HepG2 (cell line): ENCODE measurements around the gene CADPS2. TPM values are rescaled to one million over a fixed set of nuclear protein-coding genes. Genes with fewer than 3 reads are reported as not detected.

Experiments
- ATAC-seq: fragments of 200-7000 bp; cut with Tn5 transposase; 3 replicates; pipeline ENCODE4 v1.9.1; 2020; ENCODE audit warnings: mild to moderate bottlenecking, moderate library complexity
- BruUV-seq: library from RNA; stranded (reverse); fragments of 400-500 nt; replicated peaks from 2 replicates; lab custom pipeline; 2021; lab: Mats Ljungman, UMichigan
- CTCF ChIA-PET: fragments of 300-600 bp; formaldehyde crosslinking; extraction: SDS; loops from one replicate; lab custom pipeline; 2021; ENCODE audit warnings: low total read pairs, inconsistent platforms, low intra/inter-chr PET ratio; lab: Yijun Ruan, JAX
- POLR2A ChIA-PET: fragments of 350-600 bp; sonication (Branson Sonifier 250); formaldehyde crosslinking; loops from one replicate; lab custom pipeline; 2020; ENCODE audit warnings: antibody characterized with exemption, inconsistent platforms; lab: Yijun Ruan, JAX
- DNase-seq: peaks from one replicate; pipeline ENCODE4 v3.0.0-alpha.2; 2015; ENCODE audit warnings: low spot score
- FAIRE-seq: peaks from 3 replicates; lab custom pipeline; 2011; peaks lifted over from hg19 to GRCh38; lab: Jason Lieb, UNC
- H2AFZ ChIP-seq: one replicate; pipeline ENCODE4 v1.6.1; 2011; ENCODE audit warnings: low read length, inconsistent platforms
- H3K27ac ChIP-seq: fragments of 300-600 bp; 3 replicates; pipeline ENCODE4 v1.8.0; 2011; ENCODE audit warnings: mixed run types, mild to moderate bottlenecking, mixed read lengths, low read length, inconsistent platforms; ENCODE audit not compliant: insufficient read depth; ENCODE audit errors: extremely low read length
- H3K27me3 ChIP-seq, 2 experiments: fragments of 200-600 bp in 1 of 2; 2 replicates in 1 of 2; 3 replicates in 1 of 2; pipeline versions ENCODE4 v1.6.0 to v1.8.0; 2011; ENCODE audit warnings: low read length in 2 of 2, mild to moderate bottlenecking in 2 of 2, moderate library complexity in 2 of 2, inconsistent platforms in 1 of 2; ENCODE audit not compliant: insufficient read depth in 2 of 2, control insufficient read depth in 1 of 2
- H3K36me3 ChIP-seq, 2 experiments: fragments of 200-600 bp in 1 of 2; replicated peaks in 1 of 2; 2 replicates in 1 of 2; 3 replicates in 1 of 2; pipeline versions ENCODE4 v1.5.1 to v1.8.0; 2011; ENCODE audit warnings: low read length in 2 of 2, inconsistent platforms in 1 of 2; ENCODE audit not compliant: insufficient read depth in 2 of 2, control insufficient read depth in 1 of 2
- H3K4me1 ChIP-seq: 2 replicates; pipeline ENCODE4 v1.5.1; 2012; ENCODE audit warnings: low read length, inconsistent platforms; ENCODE audit not compliant: insufficient read depth
- H3K4me2 ChIP-seq: 2 replicates; pipeline ENCODE4 v1.6.0; 2011; ENCODE audit warnings: low read depth, low read length, inconsistent platforms
- H3K4me3 ChIP-seq, 3 experiments: fragments of 200-600 bp in 1 of 3; sonication (generic), shearing (Covaris generic) in 1 of 3; replicated peaks in 1 of 3; 2 replicates each; pipeline ENCODE4 v1.5.1; 2011 to 2016; ENCODE audit warnings: low read length in 3 of 3, inconsistent platforms in 2 of 3, low read depth in 2 of 3, mild to moderate bottlenecking in 2 of 3, control low read depth in 1 of 3, mixed read lengths in 1 of 3; ENCODE audit not compliant: insufficient read depth in 1 of 3
- H3K79me2 ChIP-seq: one replicate; pipeline ENCODE4 v1.6.1; 2011; ENCODE audit warnings: low read length, inconsistent platforms; ENCODE audit not compliant: insufficient read depth
- H3K9ac ChIP-seq: 2 replicates; pipeline ENCODE4 v1.6.0; 2011; ENCODE audit warnings: mild to moderate bottlenecking, low read depth, low read length, inconsistent platforms; ENCODE audit not compliant: insufficient read depth
- H3K9me3 ChIP-seq: 2 replicates; pipeline ENCODE4 v1.5.1; 2012; ENCODE audit warnings: mild to moderate bottlenecking, low read length
- H4K20me1 ChIP-seq: 2 replicates; pipeline ENCODE4 v1.6.0; 2011; ENCODE audit warnings: inconsistent platforms, mild to moderate bottlenecking, low read length, moderate library complexity; ENCODE audit not compliant: insufficient read depth
- ARNTL ChIP-seq: sonication (generic); formaldehyde crosslinking; IDR thresholded peaks from 2 replicates; pipeline ENCODE4 v1.4.0; 2020; ENCODE audit warnings: mild to moderate bottlenecking, missing genetic modification reagents
- NBN ChIP-seq: fragments of 450-650 bp; conservative IDR thresholded peaks from 2 replicates; pipeline ENCODE4 v1.6.1; 2017
- NFIC ChIP-seq: IDR thresholded peaks from 2 replicates; pipeline ENCODE4 v1.6.1; 2012; ENCODE audit warnings: mild to moderate bottlenecking, low read length, inconsistent platforms
- SATB2 ChIP-seq: sonication (generic); formaldehyde crosslinking; IDR thresholded peaks from 2 replicates; pipeline ENCODE4 v1.5.0; 2020; ENCODE audit warnings: missing genetic modification reagents
- SETDB1 ChIP-seq: sonication (generic); formaldehyde crosslinking; IDR thresholded peaks from 2 replicates; pipeline ENCODE4 v1.5.1; 2020; ENCODE audit warnings: missing genetic modification reagents, mild to moderate bottlenecking, borderline replicate concordance
- TBL1XR1 ChIP-seq: fragments of 150-350 bp; IDR thresholded peaks from 2 replicates; pipeline ENCODE4 v1.6.1; 2014; ENCODE audit warnings: borderline replicate concordance, low read length; ENCODE audit not compliant: partially characterized antibody
- ZNF282 ChIP-seq: fragments of 450-650 bp; IDR thresholded peaks from 2 replicates; pipeline ENCODE4 v1.6.1; 2018; ENCODE audit not compliant: partially characterized antibody
- ZNF383 ChIP-seq: sonication (generic); formaldehyde crosslinking; IDR thresholded peaks from 2 replicates; pipeline ENCODE4 v1.4.0; 2020; ENCODE audit warnings: missing genetic modification reagents, mild to moderate bottlenecking, borderline replicate concordance
- ZNF703 ChIP-seq: sonication (generic); formaldehyde crosslinking; IDR thresholded peaks from 2 replicates; pipeline ENCODE4 v1.5.1; 2020; ENCODE audit warnings: missing genetic modification reagents, mild to moderate bottlenecking, moderate library complexity, borderline replicate concordance
- WGBS: methylation state at CpG from one replicate; pipeline ENCODE4 v1.1.6; 2017; ENCODE audit warnings: low lambda C conversion rate; 5-methylcytosine and 5-hydroxymethylcytosine counted together
- in situ Hi-C: cut with HindIII; loops from 2 replicates; pipeline ENCODE4 v1.10.0; 2017; ENCODE audit warnings: low pct_unique_long_range_greater_than_20kb; ENCODE audit not compliant: extremely low pct_ligation_motif_present
- intact Hi-C: fragments of 100-400 bp; cut with micrococcal nuclease; formaldehyde crosslinking; loops from one replicate; pipeline ENCODE4 v1.10.0; 2022; ENCODE audit not compliant: unreplicated experiment
- polyA plus RNA-seq, 8 experiments: library from polyadenylated mRNA; depleted of rRNA in 3 of 8; stranded (reverse) in 7 of 8; unstranded in 1 of 8; fragments of >200 nt; fragmentation: Illumina TruSeq in 4 of 8; extraction: Trizol in 4 of 8; gene quantifications; 2 replicates each; pipeline versions ENCODE4 v1.2.1 to v1.2.3, GENCODE V29; 2011 to 2016; ENCODE audit warnings: low read depth in 4 of 8, missing spikeins in 1 of 8, mixed read lengths in 1 of 8; ENCODE audit not compliant: insufficient read depth in 1 of 8
- total RNA-seq, 5 experiments: library from RNA; depleted of rRNA; stranded (reverse); fragments of >200 nt; fragmentation: Illumina TruSeq; extraction: Trizol; gene quantifications; 2 replicates each; pipeline ENCODE4 v1.2.3, GENCODE V29; 2016; ENCODE audit warnings: low read depth in 1 of 5
- TF ChIP-seq, protein P1 (sequence below): sonication (generic); formaldehyde crosslinking; IDR thresholded peaks from 2 replicates; pipeline ENCODE4 v1.4.0; 2020; ENCODE audit warnings: mild to moderate bottlenecking, low read depth, missing genetic modification reagents
- TF ChIP-seq, protein P2 (sequence below): sonication (generic); formaldehyde crosslinking; IDR thresholded peaks from 2 replicates; pipeline ENCODE4 v1.4.0; 2020; ENCODE audit warnings: missing genetic modification reagents

The CADPS2 gene
- total and polyA plus RNA-seq, 2 of the 13 experiments (the other 11 are each of a cell fraction or from before 2014, with no cell fraction given) = 17.6 to 43.8 TPM

DNA sequence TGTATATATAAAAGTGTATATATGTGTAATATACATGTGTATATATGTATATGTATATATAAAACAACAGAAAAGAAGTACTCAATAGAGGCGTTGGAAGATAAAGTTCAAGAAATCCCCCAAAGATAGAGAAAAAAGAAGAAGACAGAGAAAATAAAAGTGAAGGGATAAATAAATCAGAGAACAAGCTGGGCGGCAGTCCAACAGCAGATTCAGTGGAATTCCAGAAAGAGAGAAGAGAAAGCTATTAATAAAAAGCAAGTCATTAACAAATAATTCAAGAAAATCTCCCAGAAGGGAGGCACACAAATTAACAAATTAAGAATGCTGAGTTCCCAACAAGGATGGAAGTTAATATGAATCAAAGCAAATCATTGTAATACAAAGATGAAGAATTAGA is 124.2 kb downstream of the CADPS2 start:
- no peak overlapping the region for H3K4me2 ChIP-seq
- H3K27ac ChIP-seq = no peak overlapping the region
- no peak for DNase-seq
- H2AFZ ChIP-seq = no peak overlapping the region
- no peaks in the 10 kb centered on the region for H3K36me3 ChIP-seq
- TF ChIP-seq, protein P1, sequence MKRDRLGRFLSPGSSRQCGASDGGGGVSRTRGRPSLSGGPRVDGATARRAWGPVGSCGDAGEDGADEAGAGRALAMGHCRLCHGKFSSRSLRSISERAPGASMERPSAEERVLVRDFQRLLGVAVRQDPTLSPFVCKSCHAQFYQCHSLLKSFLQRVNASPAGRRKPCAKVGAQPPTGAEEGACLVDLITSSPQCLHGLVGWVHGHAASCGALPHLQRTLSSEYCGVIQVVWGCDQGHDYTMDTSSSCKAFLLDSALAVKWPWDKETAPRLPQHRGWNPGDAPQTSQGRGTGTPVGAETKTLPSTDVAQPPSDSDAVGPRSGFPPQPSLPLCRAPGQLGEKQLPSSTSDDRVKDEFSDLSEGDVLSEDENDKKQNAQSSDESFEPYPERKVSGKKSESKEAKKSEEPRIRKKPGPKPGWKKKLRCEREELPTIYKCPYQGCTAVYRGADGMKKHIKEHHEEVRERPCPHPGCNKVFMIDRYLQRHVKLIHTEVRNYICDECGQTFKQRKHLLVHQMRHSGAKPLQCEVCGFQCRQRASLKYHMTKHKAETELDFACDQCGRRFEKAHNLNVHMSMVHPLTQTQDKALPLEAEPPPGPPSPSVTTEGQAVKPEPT = no peak
- no peak for TF ChIP-seq ZNF703 (CRISPR knock-in tag)
- no peak for TF ChIP-seq NFIC
- TF ChIP-seq ZNF282 = no peak
- TF ChIP-seq NBN = no peak
- TF ChIP-seq, protein P2, sequence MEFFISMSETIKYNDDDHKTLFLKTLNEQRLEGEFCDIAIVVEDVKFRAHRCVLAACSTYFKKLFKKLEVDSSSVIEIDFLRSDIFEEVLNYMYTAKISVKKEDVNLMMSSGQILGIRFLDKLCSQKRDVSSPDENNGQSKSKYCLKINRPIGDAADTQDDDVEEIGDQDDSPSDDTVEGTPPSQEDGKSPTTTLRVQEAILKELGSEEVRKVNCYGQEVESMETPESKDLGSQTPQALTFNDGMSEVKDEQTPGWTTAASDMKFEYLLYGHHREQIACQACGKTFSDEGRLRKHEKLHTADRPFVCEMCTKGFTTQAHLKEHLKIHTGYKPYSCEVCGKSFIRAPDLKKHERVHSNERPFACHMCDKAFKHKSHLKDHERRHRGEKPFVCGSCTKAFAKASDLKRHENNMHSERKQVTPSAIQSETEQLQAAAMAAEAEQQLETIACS = no peak
- no peak for TF ChIP-seq SETDB1 (CRISPR knock-in tag)
- TF ChIP-seq TBL1XR1 = no peak
- no peak for TF ChIP-seq SATB2 (CRISPR knock-in tag)
- TF ChIP-seq ARNTL (CRISPR knock-in tag) = no peak
- TF ChIP-seq ZNF383 = no peak
- TF ChIP-seq, all 625 proteins: peak for 0
- ATAC-seq (no peak), FAIRE-seq (no peak)
- no TSS peak for BruUV-seq
- ChIA-PET CTCF (no interaction called here), POLR2A (no interaction called here)
- peaks cover 31% of the 10 kb centered on the region for H3K4me1 ChIP-seq
- no peak overlapping the region for H3K9ac ChIP-seq
- no peak overlapping the region for H3K4me3 ChIP-seq
- no peaks in the 10 kb centered on the region for H3K79me2 ChIP-seq
- H4K20me1 ChIP-seq = no peaks in the 10 kb centered on the region
- WGBS = 100% methylated on average over 2 of the region's 2 CpGs
- no peaks in the 10 kb centered on the region for H3K27me3 ChIP-seq
- in situ Hi-C loops = no loop called here
- H3K9me3 ChIP-seq = no peaks in the 10 kb centered on the region
- intact Hi-C loops = no loop called here
